ENCODE data around the gene EHMT1. TPM values are rescaled to one million over a fixed set of nuclear protein-coding genes. Genes with fewer than 3 reads are reported as not detected.
A peak's percentile ranks its signal among the peaks of the same experiment; 100 is the strongest.

The EHMT1 gene
- total and polyA plus RNA-seq, 2 of the 13 experiments (the other 11 are each of a cell fraction or from before 2014, with no cell fraction given) = 23.0 to 27.1 TPM

DNA sequence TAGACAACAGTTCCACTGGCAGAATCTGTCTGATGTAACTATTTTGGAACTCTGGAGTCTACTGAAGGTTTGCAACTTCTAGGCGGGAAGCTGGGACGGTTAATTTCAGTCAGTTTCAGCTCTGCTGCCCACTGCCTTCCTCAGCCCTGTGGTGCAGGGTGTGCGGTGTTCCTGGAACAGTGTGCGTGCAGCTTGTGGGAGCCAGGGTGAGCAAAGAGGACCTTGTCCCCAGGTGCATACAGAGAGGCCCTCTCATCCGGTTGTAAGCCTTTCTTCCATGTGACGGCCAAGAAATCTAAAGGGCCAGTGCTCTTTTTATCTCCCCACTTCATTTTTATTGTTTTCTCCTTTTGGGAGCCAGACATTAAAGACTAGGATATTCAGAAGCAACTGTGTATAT is 114.6 kb downstream of the EHMT1 start (continued):
- no peak for TF ChIP-seq SNAPC2 (CRISPR knock-in tag; IDR thresholded peaks at IDR 0.05)
- TF ChIP-seq MED13 (CRISPR knock-in tag; IDR thresholded peaks at IDR 0.05) = no peak
- TF ChIP-seq, protein P1, sequence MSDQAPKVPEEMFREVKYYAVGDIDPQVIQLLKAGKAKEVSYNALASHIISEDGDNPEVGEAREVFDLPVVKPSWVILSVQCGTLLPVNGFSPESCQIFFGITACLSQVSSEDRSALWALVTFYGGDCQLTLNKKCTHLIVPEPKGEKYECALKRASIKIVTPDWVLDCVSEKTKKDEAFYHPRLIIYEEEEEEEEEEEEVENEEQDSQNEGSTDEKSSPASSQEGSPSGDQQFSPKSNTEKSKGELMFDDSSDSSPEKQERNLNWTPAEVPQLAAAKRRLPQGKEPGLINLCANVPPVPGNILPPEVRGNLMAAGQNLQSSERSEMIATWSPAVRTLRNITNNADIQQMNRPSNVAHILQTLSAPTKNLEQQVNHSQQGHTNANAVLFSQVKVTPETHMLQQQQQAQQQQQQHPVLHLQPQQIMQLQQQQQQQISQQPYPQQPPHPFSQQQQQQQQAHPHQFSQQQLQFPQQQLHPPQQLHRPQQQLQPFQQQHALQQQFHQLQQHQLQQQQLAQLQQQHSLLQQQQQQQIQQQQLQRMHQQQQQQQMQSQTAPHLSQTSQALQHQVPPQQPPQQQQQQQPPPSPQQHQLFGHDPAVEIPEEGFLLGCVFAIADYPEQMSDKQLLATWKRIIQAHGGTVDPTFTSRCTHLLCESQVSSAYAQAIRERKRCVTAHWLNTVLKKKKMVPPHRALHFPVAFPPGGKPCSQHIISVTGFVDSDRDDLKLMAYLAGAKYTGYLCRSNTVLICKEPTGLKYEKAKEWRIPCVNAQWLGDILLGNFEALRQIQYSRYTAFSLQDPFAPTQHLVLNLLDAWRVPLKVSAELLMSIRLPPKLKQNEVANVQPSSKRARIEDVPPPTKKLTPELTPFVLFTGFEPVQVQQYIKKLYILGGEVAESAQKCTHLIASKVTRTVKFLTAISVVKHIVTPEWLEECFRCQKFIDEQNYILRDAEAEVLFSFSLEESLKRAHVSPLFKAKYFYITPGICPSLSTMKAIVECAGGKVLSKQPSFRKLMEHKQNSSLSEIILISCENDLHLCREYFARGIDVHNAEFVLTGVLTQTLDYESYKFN (CRISPR knock-in tag; conservative IDR thresholded peaks at IDR 0.05) = peak; percentile 39; the same call in 1 of the 2 replicates
- TF ChIP-seq RCOR2 (CRISPR knock-in tag; IDR thresholded peaks at IDR 0.05) = no peak
- no peak for TF ChIP-seq NCOA2 (CRISPR knock-in tag; IDR thresholded peaks at IDR 0.05)
- TF ChIP-seq ZNF414 (CRISPR knock-in tag; IDR thresholded peaks at IDR 0.05) = no peak
- no peak for TF ChIP-seq HNF1A (IDR thresholded peaks at IDR 0.05; ENCODE audit: low read depth)
- TF ChIP-seq HNF1A (CRISPR knock-in tag; IDR thresholded peaks at IDR 0.05; ENCODE audit: borderline replicate concordance) = no peak
- TF ChIP-seq RFXANK (CRISPR knock-in tag; IDR thresholded peaks at IDR 0.05) = no peak
- TF ChIP-seq KDM3A (CRISPR knock-in tag; IDR thresholded peaks at IDR 0.05; ENCODE audit: low read depth) = no peak
- no peak for TF ChIP-seq TARDBP (CRISPR knock-in tag; IDR thresholded peaks at IDR 0.05)
- no peak for TF ChIP-seq ZNF562 (CRISPR knock-in tag; IDR thresholded peaks at IDR 0.05; ENCODE audit: borderline replicate concordance)
- TF ChIP-seq, protein P2, sequence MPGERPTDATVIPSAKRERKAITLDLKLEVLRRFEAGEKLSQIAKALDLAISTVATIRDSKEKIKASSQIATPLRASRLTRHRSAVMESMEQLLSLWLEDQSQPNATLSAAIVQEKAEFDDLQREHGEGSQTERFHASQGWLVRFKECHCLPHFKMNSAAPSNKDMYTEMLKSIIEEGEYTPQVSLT (CRISPR knock-in tag; IDR thresholded peaks at IDR 0.05; ENCODE audit: borderline replicate concordance, low read depth) = no peak
- TF ChIP-seq GABPB1 (CRISPR knock-in tag; IDR thresholded peaks at IDR 0.05) = 0 out of 2 replicates have a peak, but pooled peaks have one; percentile 15
- no peak for TF ChIP-seq TERF1 (CRISPR knock-in tag; IDR thresholded peaks at IDR 0.05)
- TF ChIP-seq HNF4G (IDR thresholded peaks at IDR 0.05; ENCODE audit: borderline replicate concordance, low read depth, low read length) = 0 out of 2 replicates have a peak, but pooled peaks have one; percentile 45
- TF ChIP-seq HNF4G (CRISPR knock-in tag; IDR thresholded peaks at IDR 0.05; ENCODE audit: borderline replicate concordance, low read depth) = no peak
- peak; percentile 48 for TF ChIP-seq HNF4A (CRISPR knock-in tag; IDR thresholded peaks at IDR 0.05)
- no peak for TF ChIP-seq ZFY (CRISPR knock-in tag; IDR thresholded peaks at IDR 0.05)
- no peak for TF ChIP-seq HOXD1 (CRISPR knock-in tag; IDR thresholded peaks at IDR 0.05)

All from HepG2 (cell line).